GM23248 (cell line): ENCODE data around the gene ATP5PB. TPM values are rescaled to one million over a fixed set of nuclear protein-coding genes. Genes with fewer than 3 reads are reported as not detected.

Source experiments
- DNase-seq: peaks from one replicate; pipeline ENCODE4 v3.0.0-alpha.2; 2015
- H2AFZ ChIP-seq: fragments of 200-600 bp; sonication (generic); 2 replicates; pipeline ENCODE4 v1.6.1; 2016; ENCODE audit warnings: antibody characterized with exemption
- H3F3A ChIP-seq: fragments of 200-600 bp; sonication (generic); 2 replicates; pipeline ENCODE4 v1.6.1; 2016; ENCODE audit warnings: mild to moderate bottlenecking, antibody characterized with exemption, mixed run types; ENCODE audit not compliant: insufficient read depth
- H3K27ac ChIP-seq: fragments of 200-600 bp; sonication (generic); 2 replicates; pipeline ENCODE4 v1.5.1; 2016; ENCODE audit warnings: mild to moderate bottlenecking
- H3K27me3 ChIP-seq: fragments of 200-600 bp; sonication (generic); replicated peaks from 2 replicates; pipeline ENCODE4 v1.6.1; 2016; ENCODE audit warnings: mild to moderate bottlenecking; ENCODE audit not compliant: insufficient read depth
- H3K36me3 ChIP-seq: fragments of 200-600 bp; sonication (generic); 2 replicates; pipeline ENCODE4 v1.6.1; 2016; ENCODE audit warnings: low read depth, mild to moderate bottlenecking
- H3K4me1 ChIP-seq: fragments of 200-600 bp; sonication (generic); 2 replicates; pipeline ENCODE4 v1.6.1; 2016; ENCODE audit warnings: mild to moderate bottlenecking; ENCODE audit not compliant: insufficient read depth
- H3K4me2 ChIP-seq: fragments of 200-600 bp; sonication (generic); one replicate; pipeline ENCODE4 v1.6.1; 2016; ENCODE audit warnings: mild to moderate bottlenecking; ENCODE audit not compliant: unreplicated experiment
- H3K4me3 ChIP-seq: fragments of 200-600 bp; sonication (generic); 2 replicates; pipeline ENCODE4 v1.5.1; 2016; ENCODE audit warnings: mild to moderate bottlenecking
- H3K79me2 ChIP-seq: fragments of 200-600 bp; sonication (generic); 2 replicates; pipeline ENCODE4 v1.6.1; 2016; ENCODE audit warnings: mild to moderate bottlenecking; ENCODE audit not compliant: insufficient read depth
- H3K9ac ChIP-seq: fragments of 200-600 bp; sonication (generic); 2 replicates; pipeline ENCODE4 v1.6.1; 2016; ENCODE audit warnings: mild to moderate bottlenecking
- H3K9me2 ChIP-seq: fragments of 200-600 bp; sonication (generic); 2 replicates; pipeline ENCODE4 v1.6.1; 2016; ENCODE audit warnings: mixed run types, mild to moderate bottlenecking, moderate library complexity; ENCODE audit not compliant: insufficient read depth
- H3K9me3 ChIP-seq: fragments of 200-600 bp; sonication (generic); one replicate; pipeline ENCODE4 v1.6.1; 2017; ENCODE audit warnings: low read depth
- H4K20me1 ChIP-seq: fragments of 200-600 bp; sonication (generic); 2 replicates; pipeline ENCODE4 v1.6.0; 2016; ENCODE audit not compliant: insufficient read depth
- EZH2 ChIP-seq: fragments of 200-600 bp; sonication (generic); IDR thresholded peaks from 2 replicates; pipeline ENCODE4 v1.6.1; 2018; ENCODE audit warnings: antibody characterized with exemption, mild to moderate bottlenecking; ENCODE audit not compliant: insufficient read depth, poor library complexity, severe bottlenecking
- EZH2phosphoT487 ChIP-seq: fragments of 200-600 bp; sonication (generic); IDR thresholded peaks from 2 replicates; pipeline ENCODE4 v1.6.1; 2018; ENCODE audit warnings: antibody characterized with exemption, moderate library complexity, mild to moderate bottlenecking, low read depth; ENCODE audit not compliant: insufficient read depth
- WGBS, 2 experiments: methylation state at CpG; one replicate each; pipeline ENCODE4 v1.1.6; 2015 to 2017; ENCODE audit warnings: low lambda C conversion rate in 2 of 2, low coverage in 1 of 2; ENCODE audit errors: missing lambda C conversion rate in 2 of 2; 5-methylcytosine and 5-hydroxymethylcytosine counted together
- in situ Hi-C: fragments of 300-500 bp; cut with MboI; formaldehyde crosslinking; loops from 2 replicates; pipeline ENCODE4 v1.15.0; 2020
- polyA plus RNA-seq: library from polyadenylated mRNA; unstranded; fragments of >200 nt; fragmentation: Nextera tagmentation; extraction: Ambion mirVana; gene quantifications from 2 replicates; pipeline ENCODE4 v1.2.1, GENCODE V29; 2016
- small RNA-seq: library from RNA; depleted of rRNA; stranded (forward); fragments of <200 nt; gene quantifications from one replicate; pipeline ENCODE3, GENCODE V24; 2014; ENCODE audit warnings: low read depth, low replicate concordance
- total RNA-seq: library from RNA; depleted of rRNA; stranded (reverse); fragments of >200 nt; shearing (Covaris generic); gene quantifications from 2 replicates; pipeline ENCODE4 v1.2.3, GENCODE V29; 2014; rRNA removed

Gene ATP5PB
- total and polyA plus RNA-seq, 2 experiments from 2014 or later: 226 to 304 TPM

GRCh38 chr1:111511370-111511769 is 62.1 kb downstream of the ATP5PB start:
- 87 to 89% methylated on average over 3 of the region's 3 CpGs for WGBS, 2 experiments
- Histone ChIP-seq H2AFZ (no peak overlapping the region), H3K36me3 (no peaks in the 10 kb centered on the region), H3K9ac (no peak overlapping the region), H3K4me2 (no peak overlapping the region), H3K9me3 (no peaks in the 10 kb centered on the region), H4K20me1 (no peaks in the 10 kb centered on the region), H3K4me3 (no peak overlapping the region), H3K27ac (no peak overlapping the region), H3K79me2 (no peaks in the 10 kb centered on the region), H3K4me1 (peaks cover 10% of the 10 kb centered on the region), H3K9me2 (no peaks in the 10 kb centered on the region), H3F3A (peaks cover 5% of the 10 kb centered on the region; the same call in 1 of the 2 replicates), H3K27me3 (no peaks in the 10 kb centered on the region)
- TF ChIP-seq EZH2 (no peak), EZH2phosphoT487 (no peak)
- in situ Hi-C loops: no loop called here
- DNase-seq: no peak

Small RNA genes lying within 50 kb of the gene (small RNA-seq; reads per million reads assigned to genes)
- gene RF00019 (not detected), gene RNU6-792P (not detected)

Other genes starting within 250 kb of the ATP5PB start
- gene DENND2D, start 248.8 kb upstream of the ATP5PB start, total RNA-seq: 3.7 and 5.1 TPM in 2 replicates
- gene DENND2D, start 248.8 kb upstream of the ATP5PB start, polyA plus RNA-seq: 6.2 and 6.6 TPM in 2 replicates
- gene CHI3L2, start 221.8 kb upstream of the ATP5PB start, total RNA-seq: not detected in 2 replicates
- 0.43 and 0.55 TPM in 2 replicates for gene CHI3L2, start 221.8 kb upstream of the ATP5PB start, polyA plus RNA-seq
- not detected in 2 replicates for gene CHIA, start 158.6 kb upstream of the ATP5PB start, total RNA-seq
- gene CHIA, start 158.6 kb upstream of the ATP5PB start, polyA plus RNA-seq: not detected in 2 replicates
- gene OVGP1, start 21.7 kb upstream of the ATP5PB start, total RNA-seq: under 0.01 and 1.5 TPM in 2 replicates
- gene OVGP1, start 21.7 kb upstream of the ATP5PB start, polyA plus RNA-seq: 0.13 and 0.41 TPM in 2 replicates
- 31.6 and 34.3 TPM in 2 replicates for gene WDR77, start 208 bp upstream of the ATP5PB start, total RNA-seq
- gene WDR77, start 208 bp upstream of the ATP5PB start, polyA plus RNA-seq: 45.8 and 47.7 TPM in 2 replicates
- gene C1orf162, start 24.5 kb downstream of the ATP5PB start, total RNA-seq: not detected in 2 replicates
- 0.30 TPM in 1 of 2 replicates, not detected in the other for gene C1orf162, start 24.5 kb downstream of the ATP5PB start, polyA plus RNA-seq
- not detected in 2 replicates for gene ADORA3, start 54.2 kb downstream of the ATP5PB start, total RNA-seq
- not detected in 2 replicates for gene ADORA3, start 54.2 kb downstream of the ATP5PB start, polyA plus RNA-seq
- gene TMIGD3, start 54.2 kb downstream of the ATP5PB start, total RNA-seq: not detected in 2 replicates
- gene TMIGD3, start 54.2 kb downstream of the ATP5PB start, polyA plus RNA-seq: not detected in 2 replicates
- 29.5 and 37.6 TPM in 2 replicates for gene RAP1A, start 170.3 kb downstream of the ATP5PB start, total RNA-seq
- 40.0 and 43.1 TPM in 2 replicates for gene RAP1A, start 170.3 kb downstream of the ATP5PB start, polyA plus RNA-seq